DMS153 treated with DMSO at 0.1 percent for 48 hours (cell line): Measurements from ENCODE around the gene ADAMTS2.

Experiments
- DNase-seq: peaks from one replicate; lab custom pipeline; 2025; ENCODE audit not compliant: unreplicated experiment; lab: John Stamatoyannopoulos, UW

Gene ADAMTS2

DNA sequence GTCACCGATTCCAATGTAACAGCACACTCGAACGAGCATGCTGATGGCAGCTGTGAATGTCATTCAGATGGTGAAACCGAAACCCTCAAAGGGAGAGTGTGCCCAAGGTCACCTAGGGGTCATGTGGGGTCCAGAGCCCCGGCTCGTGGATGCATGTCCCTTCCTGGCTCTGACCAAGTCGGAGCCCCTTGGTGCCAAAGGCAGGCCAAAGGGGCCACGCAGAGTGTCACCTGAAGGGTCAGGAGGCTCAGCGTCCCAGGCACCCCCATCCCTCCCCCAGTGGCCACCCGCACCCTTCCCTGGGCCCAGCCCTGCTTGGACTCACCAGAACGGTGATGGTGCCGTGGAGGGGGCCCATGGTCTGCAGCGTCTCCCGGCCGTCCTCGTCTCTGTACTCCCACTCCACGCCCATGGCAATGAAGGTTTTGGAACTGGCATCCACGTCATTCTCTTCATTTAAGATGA lies 215.6 kb downstream of the ADAMTS2 start:
- DNase-seq: no peak

DNA sequence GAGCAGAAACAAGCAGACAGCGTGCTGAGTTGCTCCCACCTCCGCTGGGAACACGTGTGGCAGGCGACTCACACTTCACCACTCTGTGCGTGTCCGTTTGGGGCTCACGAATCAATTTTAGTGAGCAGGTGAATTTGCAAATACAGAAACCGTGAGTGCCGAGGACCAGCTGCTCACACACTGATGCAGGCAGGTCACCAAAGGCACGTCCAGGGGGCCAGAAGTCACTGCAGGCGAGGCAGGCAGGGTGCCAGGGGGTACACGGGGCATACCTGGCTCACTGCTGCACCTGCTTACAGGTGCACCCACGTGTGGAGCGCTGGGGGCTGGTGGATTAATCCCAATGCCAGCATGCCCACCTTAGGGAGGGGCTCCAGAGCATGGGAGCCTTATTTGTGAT lies 216.3 kb downstream of the ADAMTS2 start:
- no peak for DNase-seq

DNA sequence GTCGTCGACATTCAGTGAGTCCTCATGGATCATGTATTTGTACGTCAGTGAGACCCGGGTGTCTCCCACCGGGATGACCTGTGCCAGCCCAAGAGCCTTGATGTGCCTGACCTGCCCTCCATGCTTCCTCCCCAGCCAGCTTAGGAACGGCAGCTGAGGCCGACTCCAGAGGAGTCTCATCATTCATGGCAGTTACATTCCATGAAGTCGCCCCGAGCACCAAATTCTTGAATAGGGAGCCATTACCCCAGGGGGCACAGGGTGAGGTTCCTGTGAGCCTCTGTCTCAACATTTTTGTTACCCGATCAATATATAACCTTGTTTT lies 217.3 kb downstream of the ADAMTS2 start:
- no peak for DNase-seq

DNA sequence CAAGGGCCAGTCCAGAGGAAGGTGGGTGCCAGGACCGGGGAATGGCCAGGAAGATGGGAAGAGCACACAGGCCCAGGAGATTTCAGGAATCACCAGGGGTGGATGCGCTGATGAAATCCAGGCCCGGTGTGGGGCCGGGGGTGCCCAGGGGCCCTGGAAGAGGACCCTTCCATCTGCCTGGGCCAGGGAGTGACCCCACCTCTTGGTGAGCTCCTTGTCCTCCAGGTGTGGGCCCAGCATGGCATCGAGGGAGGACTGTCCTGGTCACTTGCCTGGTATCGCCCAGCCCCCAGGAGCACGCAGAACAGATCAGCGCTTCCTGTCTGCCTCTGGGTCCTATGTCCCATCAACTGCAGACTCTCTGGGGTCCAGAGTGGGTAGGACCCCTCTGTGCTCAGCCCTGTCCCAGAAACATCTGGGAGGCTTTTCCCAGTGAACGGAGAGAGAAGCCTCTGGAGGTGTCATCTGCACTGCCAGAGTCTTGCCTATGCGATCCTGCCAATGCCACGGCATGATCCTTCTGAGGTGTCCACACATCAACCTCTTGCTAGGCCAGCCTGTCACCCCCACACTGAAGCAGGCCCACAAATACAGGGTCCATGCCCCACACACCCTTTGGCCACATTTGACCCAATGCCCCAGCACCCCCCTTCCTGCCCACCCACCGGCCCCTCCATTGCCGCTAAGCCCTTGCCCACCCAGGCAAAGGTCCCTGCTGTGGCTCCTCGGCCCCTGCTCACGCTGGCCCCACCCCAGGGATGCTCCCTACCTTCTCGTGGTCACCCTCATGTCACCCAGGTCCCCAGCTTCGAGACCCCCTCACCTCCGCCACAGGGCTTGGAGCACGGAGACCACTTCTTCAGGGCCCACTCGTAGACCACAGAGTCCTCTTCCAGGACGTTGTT lies 217.9 kb downstream of the ADAMTS2 start:
- DNase-seq: no peak

DNA sequence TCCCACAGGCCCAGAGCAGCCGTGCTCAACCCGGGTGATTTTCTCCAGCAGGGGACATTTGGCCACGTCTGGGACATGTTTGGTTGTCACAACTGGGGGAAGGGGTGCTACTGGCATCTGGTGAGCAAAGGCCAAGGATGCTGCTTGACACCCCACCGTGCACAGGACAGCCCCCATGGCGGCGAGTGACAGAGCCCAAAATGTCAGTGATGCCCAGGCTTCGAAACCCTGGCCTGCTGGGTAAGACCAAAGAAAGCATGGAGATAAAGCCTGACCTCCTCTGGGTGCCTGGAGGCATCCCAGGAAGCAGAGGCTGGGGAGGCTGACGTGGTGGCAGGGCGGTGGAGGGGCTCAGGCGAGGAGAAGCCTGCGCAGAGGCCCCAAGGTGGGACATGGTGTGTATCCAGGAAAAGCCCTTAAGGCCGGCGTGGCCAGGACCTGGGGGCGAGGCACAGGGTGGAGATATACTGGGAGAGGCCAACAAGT lies 218.7 kb downstream of the ADAMTS2 start:
- DNase-seq: no peak

DNA sequence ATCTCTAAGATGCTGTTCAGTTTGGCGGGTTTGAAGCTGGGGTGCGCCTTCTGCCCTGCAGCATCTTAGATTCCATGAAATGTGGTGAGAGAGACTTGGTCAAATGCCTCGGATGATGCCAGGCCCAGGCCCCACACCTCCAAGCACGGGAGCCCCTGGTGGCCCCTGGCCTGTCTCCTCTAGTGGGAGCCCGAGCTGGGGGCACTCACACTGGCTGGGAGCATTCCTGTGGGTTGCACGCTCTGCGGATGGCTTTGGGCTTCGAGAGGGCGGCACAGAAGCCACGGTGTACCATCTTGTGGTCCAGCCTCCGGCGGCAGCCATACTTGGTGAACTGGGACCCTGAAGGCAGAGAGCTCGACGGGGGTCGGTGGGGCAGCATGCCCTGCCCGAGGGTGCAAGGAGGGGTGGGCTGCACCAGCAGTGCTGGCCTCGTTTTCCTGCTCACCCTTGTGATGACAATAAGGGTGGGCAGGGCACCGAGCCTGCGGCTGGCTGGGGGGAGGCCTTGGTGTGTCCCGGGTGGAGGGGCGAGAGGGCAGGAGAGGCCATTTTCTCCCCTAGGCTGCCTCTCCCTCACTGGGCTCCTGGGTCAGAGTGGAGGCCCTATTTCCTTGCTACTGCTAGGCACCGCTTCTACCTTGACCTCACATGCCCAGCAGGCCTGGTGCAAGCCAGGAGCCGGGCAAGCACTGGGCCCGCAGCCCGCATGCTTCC lies 219.3 kb downstream of the ADAMTS2 start:
- DNase-seq: no peak

DNA sequence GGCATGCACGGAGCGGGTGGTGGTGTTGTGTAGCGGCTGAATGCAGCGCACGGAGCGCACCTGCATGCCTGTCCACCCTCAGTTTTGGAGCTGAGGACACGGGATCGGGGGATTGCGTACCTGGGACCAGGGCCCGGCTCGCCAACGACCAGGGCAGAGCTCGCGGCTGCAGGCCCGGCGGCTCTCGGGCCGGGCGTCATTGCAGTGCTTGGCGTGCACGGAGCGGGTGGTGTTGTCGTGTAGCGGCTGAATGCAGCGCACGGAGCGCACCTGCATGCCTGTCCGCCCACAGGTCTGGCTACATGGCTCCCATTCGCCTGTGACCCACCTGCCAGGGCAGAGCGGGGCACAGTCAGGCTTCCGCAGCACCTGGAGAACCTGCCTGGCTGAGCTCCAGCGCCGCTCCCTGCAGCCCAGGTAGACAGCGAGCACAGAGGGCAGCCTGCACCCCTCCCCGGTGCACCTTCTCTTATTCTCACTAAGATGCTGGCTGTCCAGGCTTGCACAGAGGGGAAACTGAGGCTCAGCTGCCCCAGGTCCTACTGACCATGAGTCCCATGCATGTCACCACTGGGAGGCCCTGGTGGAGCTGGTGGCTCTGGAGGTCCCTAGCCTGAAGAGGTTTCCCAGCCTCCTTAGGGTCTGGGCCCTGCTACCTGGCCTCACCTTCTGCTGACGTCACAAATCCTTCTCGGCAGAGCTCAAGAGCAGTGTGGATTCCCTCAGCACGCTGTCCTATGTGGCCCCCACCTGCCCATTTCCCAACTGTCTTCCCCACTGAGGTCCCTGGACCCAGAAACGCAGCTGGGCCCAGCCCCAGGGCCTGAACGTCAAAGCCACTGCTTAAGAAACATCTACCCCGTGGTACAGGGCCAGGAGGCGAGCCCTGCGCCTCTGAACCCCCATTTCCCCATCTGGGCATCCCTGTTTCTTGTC lies 220.1 kb downstream of the ADAMTS2 start:
- DNase-seq: no peak

DNA sequence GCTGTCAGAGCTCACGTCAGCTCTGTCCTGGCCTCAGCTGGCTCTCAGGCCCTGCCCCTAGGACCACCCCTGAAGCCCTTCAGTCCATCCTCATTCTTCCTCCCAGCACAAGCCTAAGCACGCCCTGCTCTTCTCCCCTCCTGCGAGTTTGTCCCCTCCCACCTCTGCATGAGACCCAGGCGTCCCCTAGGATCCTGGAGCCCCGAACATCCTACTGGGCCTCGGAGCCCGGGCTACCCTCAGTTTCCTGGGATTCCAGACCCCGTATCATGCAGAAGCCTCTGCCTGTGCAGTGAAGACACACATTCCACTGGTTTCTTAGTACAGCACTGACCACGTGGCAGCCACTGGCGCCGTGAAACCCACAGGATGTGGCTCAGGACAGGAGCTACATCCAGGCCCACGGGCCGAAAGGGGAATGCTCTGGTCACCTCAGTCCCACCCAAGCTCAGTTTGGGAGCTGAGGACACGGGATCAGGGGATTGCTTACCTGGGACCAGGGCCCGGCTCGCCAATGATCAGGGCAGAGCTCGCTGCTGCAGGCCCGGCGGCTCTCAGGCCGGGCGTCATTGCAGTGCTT lies 220.9 kb downstream of the ADAMTS2 start:
- no peak for DNase-seq

DNA sequence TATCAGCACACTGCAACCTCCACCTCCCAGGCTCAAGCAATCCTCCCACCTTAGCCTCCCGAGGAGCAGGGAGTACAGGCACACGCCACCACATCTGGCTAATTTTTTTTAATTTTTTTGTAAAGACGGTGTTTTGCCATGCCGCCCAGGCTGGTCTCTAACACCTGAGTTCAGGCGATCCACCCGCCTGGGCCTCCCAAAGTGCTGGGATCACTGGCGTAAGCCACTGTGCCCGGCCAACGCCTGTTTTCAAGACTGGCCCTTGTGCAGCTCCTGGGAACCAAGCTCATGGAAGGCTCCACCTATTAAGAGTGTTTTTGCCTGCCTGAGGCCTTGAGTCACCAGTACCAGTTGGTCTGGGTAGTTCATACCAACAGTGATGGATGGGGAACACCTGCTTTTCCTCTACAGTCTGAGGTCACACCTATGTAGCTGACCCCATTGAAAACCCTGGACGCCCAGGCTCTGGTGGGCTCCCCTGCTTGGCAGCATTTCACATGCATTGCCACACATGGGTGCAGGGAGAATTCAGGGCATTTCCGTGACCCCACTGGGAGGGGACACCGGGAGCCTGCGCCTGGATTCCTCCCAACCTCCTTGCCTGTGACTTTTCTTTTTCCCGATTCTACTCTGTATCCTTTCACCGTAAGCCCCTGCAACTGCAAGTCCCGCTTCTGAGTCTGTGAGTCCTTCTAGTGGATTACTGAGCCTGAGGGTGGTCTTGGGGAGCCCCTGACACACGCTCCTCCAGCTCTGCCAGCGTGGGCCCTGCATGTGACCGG lies 221.6 kb downstream of the ADAMTS2 start:
- DNase-seq: no peak

DNA sequence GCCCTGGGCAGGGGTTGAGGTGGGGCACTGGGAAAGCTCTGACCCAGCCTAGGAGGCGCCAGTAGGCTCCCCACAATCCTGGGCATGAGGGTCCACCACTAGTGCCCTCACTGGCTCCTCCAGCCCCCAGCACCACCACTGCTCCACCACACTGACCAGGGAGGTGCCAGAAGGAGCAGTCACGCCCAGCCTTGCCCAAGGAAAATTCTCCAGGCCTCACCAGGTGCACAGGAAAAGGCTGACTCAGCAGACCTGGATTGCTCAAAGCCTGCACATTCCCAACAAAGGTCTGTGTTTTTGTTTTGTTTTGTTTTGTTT lies 222.2 kb downstream of the ADAMTS2 start:
- DNase-seq: no peak

DNA sequence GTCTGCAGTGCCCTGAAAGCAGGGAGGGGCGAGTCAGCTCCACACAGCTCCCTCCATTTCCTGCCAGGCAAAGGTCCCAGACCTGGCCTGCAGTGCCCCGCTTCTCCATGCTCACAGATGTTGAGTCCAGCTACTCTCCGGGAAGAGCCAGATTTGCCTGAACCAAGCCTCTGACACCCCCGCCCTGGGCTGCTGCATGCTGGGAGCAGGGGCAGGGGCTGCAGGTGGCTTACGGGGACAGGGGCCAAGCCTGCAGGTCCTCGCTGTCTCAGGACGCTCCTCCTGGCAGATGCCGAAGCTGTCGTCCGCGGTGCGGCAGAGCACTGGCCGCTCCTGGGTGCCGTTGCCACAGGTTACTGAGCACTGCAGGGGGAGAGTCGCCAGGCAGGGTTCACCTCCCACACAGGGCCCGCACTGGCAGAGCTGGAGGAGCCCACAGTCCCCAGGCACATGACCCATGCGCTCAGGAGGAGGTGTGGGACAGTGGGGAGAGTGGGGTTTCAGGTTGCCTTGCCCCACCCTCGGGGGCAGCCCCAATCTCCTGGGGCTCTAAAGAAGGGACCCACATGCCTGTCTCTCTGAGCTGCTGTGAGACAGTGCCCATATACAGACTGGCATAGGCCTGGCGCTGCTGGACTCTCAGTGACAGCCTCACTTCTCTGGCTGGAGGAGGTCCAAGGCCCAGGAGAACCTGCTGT lies 222.7 kb downstream of the ADAMTS2 start:
- no peak for DNase-seq

DNA sequence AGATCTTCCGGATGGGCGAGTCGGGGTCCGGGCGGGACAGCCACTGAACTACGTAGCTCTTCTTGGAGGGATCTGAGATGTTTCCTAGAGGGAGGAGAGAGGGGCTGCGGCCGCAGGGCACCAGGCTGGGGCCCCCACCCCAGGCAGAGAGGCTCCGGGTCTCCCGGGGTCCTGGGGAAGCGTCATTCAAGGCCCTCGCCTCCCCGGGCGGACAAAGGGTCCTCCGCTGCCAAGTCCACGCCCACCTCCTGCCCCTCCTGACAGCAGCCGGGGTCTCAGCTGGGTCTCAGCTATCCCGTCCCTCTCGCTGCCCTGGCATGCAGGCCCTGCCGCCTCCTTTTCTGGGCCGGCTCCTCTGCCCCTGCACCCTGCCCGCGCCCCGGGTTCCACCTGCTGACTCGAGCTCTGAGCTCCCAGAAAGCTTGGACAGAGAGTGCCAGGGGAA lies 223.6 kb downstream of the ADAMTS2 start:
- DNase-seq: no peak

DNA sequence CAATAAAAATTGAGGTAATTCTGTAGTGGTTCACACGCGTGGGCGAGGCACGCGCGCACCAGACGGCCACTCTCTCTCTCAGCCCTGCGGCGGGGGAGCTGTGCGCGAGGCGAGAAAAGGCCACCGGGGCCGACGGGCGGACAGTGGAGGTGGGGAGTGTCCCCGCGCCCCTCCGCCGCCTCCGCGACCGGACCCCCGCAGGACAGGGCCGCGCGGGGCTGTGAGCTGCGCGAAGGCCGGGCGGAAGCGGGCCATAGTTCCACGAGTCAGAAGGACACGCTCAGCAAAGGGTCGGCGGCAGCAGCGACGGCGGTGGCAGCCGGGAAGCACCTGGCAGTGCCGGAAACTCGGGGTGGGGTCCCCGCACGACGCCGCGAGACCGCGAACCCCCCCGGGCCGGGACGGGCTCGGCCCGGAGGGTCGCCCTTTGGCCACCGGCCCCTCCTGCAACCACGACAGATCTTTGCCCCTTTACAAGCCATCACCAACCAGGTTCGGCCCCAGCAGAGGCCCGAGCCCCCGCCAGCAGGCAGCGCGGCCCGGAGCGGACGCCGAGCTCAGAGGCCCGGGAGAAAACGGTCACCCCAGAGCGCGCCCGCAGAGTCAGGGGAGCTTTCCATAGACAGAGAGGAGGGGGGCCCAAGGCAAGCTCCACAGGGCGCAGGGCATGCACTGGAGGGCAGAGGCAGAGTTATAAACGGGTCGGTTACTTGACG lies 224.2 kb downstream of the ADAMTS2 start:
- DNase-seq: no peak

DNA sequence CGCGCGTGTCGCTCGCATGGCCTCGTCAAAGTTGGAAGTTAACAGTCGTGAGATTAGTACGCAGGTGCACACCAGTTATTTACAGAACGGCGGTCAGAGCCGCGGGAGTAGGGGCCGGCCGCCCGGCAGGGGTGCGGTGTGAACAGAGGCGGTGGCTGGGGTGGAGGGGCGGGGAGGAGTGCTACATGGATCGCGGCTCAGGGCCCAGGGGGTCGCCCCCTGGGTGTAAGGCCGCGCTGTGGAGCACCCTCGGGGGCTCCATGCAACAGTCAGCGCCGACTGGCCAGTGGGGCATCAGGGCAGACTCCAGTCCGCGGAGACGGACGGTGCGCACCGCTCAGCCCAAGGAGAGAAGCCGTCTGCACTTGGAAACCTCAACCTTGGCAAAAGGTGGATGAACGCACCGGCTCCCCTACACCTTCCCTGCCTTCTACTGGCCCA lies 224.8 kb downstream of the ADAMTS2 start:
- DNase-seq: no peak

DNA sequence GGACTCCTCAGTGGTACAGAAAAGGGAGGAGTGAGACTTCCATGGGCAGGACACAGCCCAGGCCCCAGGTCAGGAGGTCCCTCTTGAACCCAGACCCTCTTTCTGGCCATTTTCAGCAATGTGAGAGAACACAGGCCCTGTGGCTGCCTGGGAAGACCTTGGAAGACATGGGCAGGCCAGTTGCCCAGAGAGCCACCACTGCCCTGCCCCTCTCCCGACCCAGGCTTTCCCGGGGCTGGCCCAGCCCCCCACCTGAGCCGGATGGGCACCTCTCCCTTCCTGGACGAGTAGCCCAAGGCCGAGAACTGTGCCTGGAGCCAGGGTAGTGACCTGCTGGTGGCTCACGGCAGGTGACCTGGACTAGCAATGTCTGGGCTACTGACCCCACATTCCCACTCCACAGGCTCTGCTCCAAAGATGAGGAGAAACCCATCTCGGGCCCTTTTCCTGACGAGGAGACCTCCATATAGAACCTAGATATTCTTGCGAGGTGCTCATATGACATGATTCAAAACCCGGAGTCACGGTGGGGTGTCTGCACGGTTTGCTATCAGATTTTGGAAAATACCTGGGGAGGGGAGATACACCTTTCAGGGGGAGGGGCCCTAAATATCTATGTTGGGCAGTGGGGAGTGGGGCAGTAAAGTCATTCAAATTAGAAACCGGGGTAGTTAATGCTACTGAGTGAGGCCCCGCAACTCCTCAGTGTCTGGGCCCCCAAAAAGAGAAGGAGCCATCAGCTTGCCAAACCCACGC lies 225.7 kb downstream of the ADAMTS2 start:
- no peak for DNase-seq

DNA sequence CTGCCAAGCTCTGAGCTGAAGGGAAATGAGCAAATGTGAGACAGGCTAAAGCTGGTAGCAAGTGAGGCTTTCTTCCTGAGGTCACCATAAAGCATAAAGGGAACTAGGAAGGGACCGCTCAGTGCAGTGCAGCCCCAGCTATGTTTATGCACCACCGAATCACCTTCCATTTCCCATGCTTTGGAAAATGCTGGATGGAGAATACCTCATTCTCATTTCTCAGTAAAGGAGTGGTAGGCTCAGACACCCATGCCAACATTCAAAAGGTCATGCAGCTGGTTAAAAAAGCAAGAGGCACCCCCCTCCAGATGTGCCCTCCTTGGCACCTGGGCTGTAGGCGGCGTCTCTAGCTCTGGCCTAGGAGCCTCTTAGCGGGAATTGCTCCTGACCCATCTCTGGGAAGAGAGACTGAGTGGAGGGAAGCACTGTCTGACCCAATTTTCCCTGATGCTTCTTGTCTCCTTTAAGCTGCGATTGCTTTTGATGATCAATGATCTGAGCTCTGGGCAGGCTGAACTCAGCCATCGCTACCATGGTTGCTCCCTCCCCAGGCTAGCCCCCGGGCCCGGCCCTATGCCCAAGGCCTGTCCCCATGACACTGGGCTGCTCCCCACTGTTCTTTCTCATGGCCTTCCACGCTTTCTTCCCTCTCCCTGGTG lies 226.4 kb downstream of the ADAMTS2 start:
- no peak for DNase-seq

DNA sequence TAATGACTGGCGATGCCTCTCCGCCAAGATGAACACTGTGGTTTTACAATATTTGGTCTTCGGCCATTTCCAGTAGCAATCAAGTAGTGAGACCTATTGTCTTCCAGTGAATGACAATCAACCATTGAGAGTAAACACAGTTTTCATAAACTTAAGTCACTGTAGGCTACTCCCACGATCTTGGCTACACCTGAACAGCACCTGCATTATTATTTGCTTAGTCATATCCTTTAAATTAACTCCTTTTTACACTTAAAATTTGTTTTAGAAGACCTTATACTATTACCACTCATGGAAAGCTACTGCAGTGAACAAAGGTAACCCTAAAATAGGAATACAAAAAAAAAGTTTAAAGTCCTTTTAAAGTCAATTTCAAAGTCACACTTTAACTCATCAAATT lies 226.9 kb downstream of the ADAMTS2 start:
- DNase-seq: no peak
